OCI-LY3 (cell line): Measurements from ENCODE around the gene SPON1.

Experiments
- EZH2phosphoT487 ChIP-seq: fragments of 200-600 bp; shearing (Covaris generic); IDR thresholded peaks from 2 replicates; pipeline ENCODE4 v1.6.1; 2018; ENCODE audit warnings: antibody characterized with exemption, mixed run types, low read depth
- TF ChIP-seq, protein P1 (sequence below): fragments of 200-600, 300-600 bp; sonication (generic); IDR thresholded peaks from 2 replicates; pipeline ENCODE4 v1.5.1; 2014; ENCODE audit warnings: antibody characterized with exemption, low read length, low read depth

DNA sequence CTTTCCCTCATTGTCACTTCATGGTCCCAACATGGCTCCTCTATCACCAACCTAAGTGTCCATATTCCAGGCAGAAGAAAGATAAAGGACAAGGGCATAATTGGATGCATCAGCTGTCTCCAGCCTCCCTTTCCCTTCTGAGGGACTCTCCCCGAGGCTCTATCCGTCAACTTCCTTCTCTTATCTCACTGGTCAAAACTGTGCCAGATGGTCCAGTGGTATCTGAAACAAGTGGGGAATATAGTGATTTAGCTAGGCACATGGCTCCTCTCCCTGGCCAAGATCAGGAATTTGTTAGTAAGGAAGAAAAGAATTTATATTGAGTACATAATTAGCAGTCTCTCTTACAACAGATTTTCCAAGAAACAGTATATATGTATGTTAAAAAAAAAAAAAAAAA is 12.6 kb upstream of the SPON1 start:
- TF ChIP-seq, protein P1, sequence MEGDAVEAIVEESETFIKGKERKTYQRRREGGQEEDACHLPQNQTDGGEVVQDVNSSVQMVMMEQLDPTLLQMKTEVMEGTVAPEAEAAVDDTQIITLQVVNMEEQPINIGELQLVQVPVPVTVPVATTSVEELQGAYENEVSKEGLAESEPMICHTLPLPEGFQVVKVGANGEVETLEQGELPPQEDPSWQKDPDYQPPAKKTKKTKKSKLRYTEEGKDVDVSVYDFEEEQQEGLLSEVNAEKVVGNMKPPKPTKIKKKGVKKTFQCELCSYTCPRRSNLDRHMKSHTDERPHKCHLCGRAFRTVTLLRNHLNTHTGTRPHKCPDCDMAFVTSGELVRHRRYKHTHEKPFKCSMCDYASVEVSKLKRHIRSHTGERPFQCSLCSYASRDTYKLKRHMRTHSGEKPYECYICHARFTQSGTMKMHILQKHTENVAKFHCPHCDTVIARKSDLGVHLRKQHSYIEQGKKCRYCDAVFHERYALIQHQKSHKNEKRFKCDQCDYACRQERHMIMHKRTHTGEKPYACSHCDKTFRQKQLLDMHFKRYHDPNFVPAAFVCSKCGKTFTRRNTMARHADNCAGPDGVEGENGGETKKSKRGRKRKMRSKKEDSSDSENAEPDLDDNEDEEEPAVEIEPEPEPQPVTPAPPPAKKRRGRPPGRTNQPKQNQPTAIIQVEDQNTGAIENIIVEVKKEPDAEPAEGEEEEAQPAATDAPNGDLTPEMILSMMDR = no peak
- TF ChIP-seq EZH2phosphoT487 = no peak
